Transverse colon (tissue), 4 donors: Measurements from ENCODE around the gene CYBC1. TPM values are rescaled to one million over a fixed set of nuclear protein-coding genes. Genes with fewer than 3 reads are reported as not detected.
A peak's percentile ranks its signal among the peaks of the same experiment; 100 is the strongest.

Source experiments
- DNase-seq: peaks from one replicate; pipeline ENCODE4 v3.0.0-alpha.2; 2019
- H3K27ac ChIP-seq, 4 donors: fragments of 200-600 bp; sonication (generic); 2 replicates each; pipeline ENCODE4 v1.5.1; 2016 to 2018; ENCODE audit warnings: inconsistent platforms in 4 of 4
- H3K27me3 ChIP-seq: fragments of 200-600 bp; sonication (generic); 2 replicates; pipeline ENCODE4 v1.5.1; 2017; ENCODE audit warnings: inconsistent platforms
- H3K36me3 ChIP-seq, 4 donors: fragments of 200-600 bp; sonication (generic); 2 replicates each; pipeline ENCODE4 v1.5.1; 2017 to 2019; ENCODE audit warnings: inconsistent platforms in 4 of 4
- H3K4me1 ChIP-seq, 4 donors: fragments of 200-600 bp; sonication (generic); 2 replicates each; pipeline ENCODE4 v1.5.1; 2017 to 2020; ENCODE audit warnings: inconsistent platforms in 4 of 4
- H3K4me3 ChIP-seq, 4 donors: fragments of 200-600 bp; sonication (generic); 1 replicate in 1 of 4; 2 replicates in 3 of 4; pipeline versions ENCODE4 v1.5.1 to v1.6.1; 2017 to 2019; ENCODE audit warnings: inconsistent platforms in 4 of 4
- H3K9me3 ChIP-seq, 2 donors: fragments of 200-600 bp; sonication (generic); 2 replicates each; pipeline ENCODE4 v1.5.1; 2017 to 2019; ENCODE audit warnings: inconsistent platforms in 2 of 2
- EP300 ChIP-seq: sonication (generic); formaldehyde crosslinking; IDR thresholded peaks from one replicate; pipeline ENCODE4 v1.6.1; 2017; ENCODE audit warnings: antibody characterized with exemption, low read depth
- POLR2A ChIP-seq: fragments of 450-650 bp; IDR thresholded peaks from one replicate; pipeline ENCODE4 v1.6.1; 2016; ENCODE audit warnings: antibody characterized with exemption, mild to moderate bottlenecking, moderate library complexity
- POLR2AphosphoS5 ChIP-seq, 3 donors: sonication (generic); formaldehyde crosslinking; IDR thresholded peaks; one replicate each; pipeline ENCODE4 v1.6.1; 2016; ENCODE audit warnings: antibody characterized with exemption in 3 of 3
- WGBS, 2 donors: methylation state at CpG; one replicate each; pipeline ENCODE4 v1.1.5; 2018; ENCODE audit warnings: low coverage in 1 of 2; 5-methylcytosine and 5-hydroxymethylcytosine counted together
- in situ Hi-C, 4 donors: fragments of 200-750 bp; cut with MboI; loops; one replicate each; pipeline versions ENCODE4 v1.15.0 to v1.15.1; 2017; ENCODE audit warnings: low sequenced_read_pairs in 3 of 4, low pct_ligation_motif_present in 1 of 4, low pct_unique_long_range_greater_than_20kb in 1 of 4
- intact Hi-C: fragments of 100-400 bp; cut with DNase I; formaldehyde crosslinking; loops from one replicate; pipeline ENCODE4 v1.15.1; 2023; ENCODE audit warnings: low total_unique reads
- total RNA-seq, 4 donors: library from RNA; depleted of rRNA; stranded (reverse); fragments of >200 nt; gene quantifications; one replicate each; pipeline ENCODE4 v1.1.0, GENCODE V29; 2016
- TF ChIP-seq, protein P1 (sequence below), 5 experiments: fragments of 200-600 bp in 3 of 5; fragments of 450-650 bp in 2 of 5; sonication (generic) in 3 of 5; IDR thresholded peaks; 1 replicate in 2 of 5; 2 replicates in 3 of 5; pipeline ENCODE4 v1.5.1; 2016 to 2017; ENCODE audit warnings: antibody characterized with exemption in 5 of 5, inconsistent platforms in 3 of 5, mild to moderate bottlenecking in 2 of 5, moderate library complexity in 1 of 5

Gene CYBC1
- total RNA-seq, 4 donors from 2014 or later, result 46.2 to 212 (median 86.2) TPM

DNA sequence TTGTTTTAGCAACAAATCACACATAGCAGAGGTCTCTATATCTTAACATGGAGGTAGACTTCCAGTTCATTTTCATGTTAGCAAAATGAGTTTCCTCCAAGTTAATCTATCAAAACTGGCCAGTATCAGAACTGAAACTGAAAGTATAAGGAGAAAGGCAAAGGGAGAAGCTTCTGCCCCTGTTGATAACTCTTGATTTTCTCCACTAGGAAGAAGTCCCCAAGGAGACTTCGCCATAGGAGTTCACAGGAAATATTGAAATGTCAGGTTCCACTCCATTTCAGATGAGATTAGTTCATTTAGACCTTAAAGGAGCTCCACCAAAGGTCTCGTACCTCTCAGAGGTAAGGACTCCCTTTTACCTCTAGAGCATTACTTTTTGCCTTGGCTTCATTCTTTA, 31.0 kb downstream of the CYBC1 start:
- peak overlapping the region in 3 of 4 donors; percentile 74 to 80 (median 75) for H3K4me3 ChIP-seq
- no peaks in the 10 kb centered on the region for H3K9me3 ChIP-seq

DNA sequence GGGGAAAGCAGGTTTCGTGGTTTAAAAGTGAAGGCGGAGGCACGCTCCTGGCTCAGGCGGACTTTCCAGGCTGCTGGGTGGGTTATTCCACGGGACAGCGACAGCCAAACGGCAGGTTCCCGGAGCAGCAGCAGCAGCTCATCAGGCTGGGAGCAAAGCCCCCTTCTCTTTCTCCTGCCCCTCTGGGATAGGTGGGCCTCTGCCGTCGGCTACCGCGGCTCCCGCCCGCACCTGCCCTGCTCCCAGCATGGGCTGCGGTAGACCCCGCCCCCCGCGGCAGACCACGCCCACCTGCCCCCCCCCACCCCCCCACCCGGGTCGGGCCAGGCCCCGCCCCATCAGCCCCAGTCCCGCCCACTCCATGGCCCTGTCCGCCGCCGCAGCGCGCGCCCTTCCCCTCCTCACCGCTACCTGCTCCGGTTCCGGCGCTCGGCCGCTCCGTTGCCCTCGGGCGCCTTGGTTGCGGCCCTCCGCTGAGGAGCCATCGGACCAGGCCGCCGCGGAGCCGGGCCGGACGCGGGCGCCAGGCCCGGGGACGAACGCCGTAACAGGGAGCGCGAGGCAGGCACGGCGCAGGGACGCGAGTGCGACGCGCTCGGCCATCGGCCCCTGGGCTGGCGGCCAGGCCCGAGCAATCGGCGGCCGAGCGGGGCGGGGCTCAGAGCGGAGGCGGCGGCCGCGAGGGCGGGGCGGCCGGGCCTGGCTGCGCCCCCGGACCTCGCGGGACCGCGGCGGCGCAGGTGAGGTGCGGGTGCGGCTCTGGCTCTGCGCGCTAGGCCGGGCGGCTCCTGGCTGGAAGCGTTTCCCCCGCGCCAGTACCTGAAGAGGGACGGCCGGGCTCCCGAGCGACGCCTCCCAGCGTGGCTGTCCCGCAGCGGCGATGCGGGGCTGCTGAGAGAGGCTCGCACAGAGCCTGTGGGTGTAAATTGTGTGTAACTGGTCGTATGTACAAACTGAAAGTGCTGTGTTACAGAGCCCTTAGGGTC, 32.3 kb downstream of the CYBC1 start, which contains the start of the genes HEXD and OGFOD3:
TSS of gene HEXD (plus strand) at position 347 of the 986 bp plus-strand sequence. CDS start 1,453 bp downstream, outside the sequence.
TSS of gene OGFOD3 (minus strand) at position 586 of the 986 bp plus-strand sequence. CDS start at position 485, 101 bp downstream.
- intact Hi-C loops, result no loop called here

More for the DNA sequence above, 31.0 kb downstream of the CYBC1 start:
- peak overlapping the region; percentile 87 to 97 (median 92) for H3K27ac ChIP-seq
- H3K27me3 ChIP-seq, result no peaks in the 10 kb centered on the region
- 64 to 82% methylated on average over 2 of the region's 2 CpGs for WGBS, 2 donors
- TF ChIP-seq, protein P1, sequence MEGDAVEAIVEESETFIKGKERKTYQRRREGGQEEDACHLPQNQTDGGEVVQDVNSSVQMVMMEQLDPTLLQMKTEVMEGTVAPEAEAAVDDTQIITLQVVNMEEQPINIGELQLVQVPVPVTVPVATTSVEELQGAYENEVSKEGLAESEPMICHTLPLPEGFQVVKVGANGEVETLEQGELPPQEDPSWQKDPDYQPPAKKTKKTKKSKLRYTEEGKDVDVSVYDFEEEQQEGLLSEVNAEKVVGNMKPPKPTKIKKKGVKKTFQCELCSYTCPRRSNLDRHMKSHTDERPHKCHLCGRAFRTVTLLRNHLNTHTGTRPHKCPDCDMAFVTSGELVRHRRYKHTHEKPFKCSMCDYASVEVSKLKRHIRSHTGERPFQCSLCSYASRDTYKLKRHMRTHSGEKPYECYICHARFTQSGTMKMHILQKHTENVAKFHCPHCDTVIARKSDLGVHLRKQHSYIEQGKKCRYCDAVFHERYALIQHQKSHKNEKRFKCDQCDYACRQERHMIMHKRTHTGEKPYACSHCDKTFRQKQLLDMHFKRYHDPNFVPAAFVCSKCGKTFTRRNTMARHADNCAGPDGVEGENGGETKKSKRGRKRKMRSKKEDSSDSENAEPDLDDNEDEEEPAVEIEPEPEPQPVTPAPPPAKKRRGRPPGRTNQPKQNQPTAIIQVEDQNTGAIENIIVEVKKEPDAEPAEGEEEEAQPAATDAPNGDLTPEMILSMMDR (IDR thresholded peaks at IDR 0.05), result no peak
- TF ChIP-seq EP300, result no peak
- no peak for TF ChIP-seq POLR2A
- no peak for TF ChIP-seq POLR2AphosphoS5 (IDR thresholded peaks at IDR 0.05)
- DNase-seq, result no peak
- peaks cover 4 to 23% (median 16%) of the 10 kb centered on the region in 4 donors for H3K4me1 ChIP-seq
- in situ Hi-C loops (loop anchor here in 2 of 4 donors (5.0 to 10.0 kb wide), 2 partner anchors 65 to 67 kb away; partner anchors contain the start of gene TEX19 (in 1 of the 2)), intact Hi-C loops (no loop called here)
- H3K36me3 ChIP-seq, result no peaks in the 10 kb centered on the region

DNA sequence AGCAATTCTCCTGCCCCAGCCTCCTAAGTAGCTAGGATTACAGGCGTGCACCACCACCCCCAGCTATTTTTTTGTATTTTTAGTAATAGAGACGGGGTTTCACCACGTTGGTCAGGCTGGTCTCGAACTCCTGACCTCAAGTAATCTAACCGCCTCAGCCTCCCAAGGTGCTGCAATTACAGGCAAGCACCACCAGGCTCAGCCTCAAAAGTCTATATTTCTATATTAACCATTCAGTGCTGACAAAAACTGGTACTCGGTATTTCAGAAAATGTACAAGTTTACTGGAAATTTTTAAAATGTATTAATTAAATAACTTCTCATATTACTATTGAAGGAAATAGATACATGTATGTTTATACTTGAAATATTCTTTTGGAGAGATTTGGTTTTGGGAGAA, 33.8 kb downstream of the CYBC1 start:
- WGBS, 2 donors, result 81 to 95% methylated on average over 6 of the region's 6 CpGs
- DNase-seq, result no peak
- no peak for TF ChIP-seq POLR2AphosphoS5 (IDR thresholded peaks at IDR 0.05)
- TF ChIP-seq, protein P1 (IDR thresholded peaks at IDR 0.05), result peak in 1 of 5 experiments; percentile 17
- TF ChIP-seq POLR2A, result no peak
- no peak for TF ChIP-seq EP300
- no peaks in the 10 kb centered on the region for H3K27me3 ChIP-seq
- in situ Hi-C loops, result loop anchor here in 2 of 4 donors (5.0 to 10.0 kb wide), 2 partner anchors 62 to 64 kb away; partner anchors contain the start of gene TEX19 (in 1 of the 2)
- H3K27ac ChIP-seq, result no peak overlapping the region
- H3K9me3 ChIP-seq, result no peaks in the 10 kb centered on the region
- H3K36me3 ChIP-seq, result no peaks in the 10 kb centered on the region
- intact Hi-C loops, result no loop called here
- H3K4me1 ChIP-seq, result peaks cover 4 to 26% (median 20%) of the 10 kb centered on the region in 4 donors
- no peak overlapping the region for H3K4me3 ChIP-seq

More for the DNA sequence above, 32.3 kb downstream of the CYBC1 start, which contains the start of the genes HEXD and OGFOD3:
- TF ChIP-seq, protein P1 (IDR thresholded peaks at IDR 0.05), result peak in 2 of 5 experiments; percentile 1 to 22
- TF ChIP-seq POLR2A (peak; percentile 55), POLR2AphosphoS5 (IDR thresholded peaks at IDR 0.05) (peak in 2 of 3 donors; percentile 54 to 63), EP300 (no peak)
- Histone ChIP-seq H3K4me1 (peaks cover 4 to 26% (median 20%) of the 10 kb centered on the region in 4 donors), H3K27ac (peak within 1 kb of the TSS; percentile 87 to 97 (median 92)), H3K9me3 (no peaks in the 10 kb centered on the region), H3K36me3 (no peaks in the 10 kb centered on the region), H3K4me3 (peak within 1 kb of the TSS; percentile 74 to 80 (median 75)), H3K27me3 (no peaks in the 10 kb centered on the region)
- WGBS, 2 donors, result 2% methylated on average over 35 of the region's 108 CpGs; no CpG with 5 or more reads in 1 of the 2 donors
- in situ Hi-C loops, result loop anchor here in 2 of 4 donors (5.0 to 10.0 kb wide), 2 partner anchors 63 to 66 kb away; partner anchors contain the start of gene TEX19 (in 1 of the 2)
- peak; percentile 90 for DNase-seq

DNA sequence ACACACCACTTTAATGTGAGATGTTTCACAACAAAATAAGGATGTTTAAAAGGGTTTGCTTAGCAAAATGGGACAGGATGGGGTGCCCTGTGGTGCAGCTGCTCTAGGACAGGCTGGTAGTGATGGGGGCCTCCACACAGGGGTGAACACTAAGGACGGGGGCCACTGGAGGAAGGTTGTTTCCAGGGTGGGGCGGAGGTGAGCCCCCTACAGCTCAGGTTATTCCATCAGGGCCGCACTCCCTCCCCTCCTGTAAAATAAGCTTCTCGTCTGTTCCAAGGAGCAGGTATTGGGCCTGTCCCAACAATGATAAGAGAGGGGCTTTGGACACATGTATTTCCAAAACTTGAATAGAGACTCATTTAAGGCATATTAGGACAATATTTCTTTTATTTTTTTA, 34.3 kb downstream of the CYBC1 start:
- H3K27ac ChIP-seq, result no peak overlapping the region
- H3K4me1 ChIP-seq, result peaks cover 4 to 26% (median 20%) of the 10 kb centered on the region in 4 donors
- no peak for TF ChIP-seq POLR2AphosphoS5 (IDR thresholded peaks at IDR 0.05)
- TF ChIP-seq, protein P1 (IDR thresholded peaks at IDR 0.05), result no peak
- no peak for TF ChIP-seq POLR2A
- no peak for TF ChIP-seq EP300
- in situ Hi-C loops (loop anchor here in 2 of 4 donors (5.0 to 10.0 kb wide), 2 partner anchors 61 to 64 kb away; partner anchors contain the start of gene TEX19 (in 1 of the 2)), intact Hi-C loops (no loop called here)
- H3K36me3 ChIP-seq, result no peaks in the 10 kb centered on the region
- H3K27me3 ChIP-seq, result no peaks in the 10 kb centered on the region
- no peak overlapping the region for H3K4me3 ChIP-seq
- no peaks in the 10 kb centered on the region for H3K9me3 ChIP-seq
- WGBS, 2 donors, result 85 to 90% methylated on average over 3 to 4 of the region's 4 CpGs
- no peak for DNase-seq
